ENCODE measurements around the gene WDR90. TPM values are rescaled to one million over a fixed set of nuclear protein-coding genes. Genes with fewer than 3 reads are reported as not detected.
A peak's percentile ranks its signal among the peaks of the same experiment; 100 is the strongest.
"Not testable (repeated sequence)": the region's sequence is repeated elsewhere in the genome, so short reads cannot be mapped to it uniquely, and the experiment has no call there.

The WDR90 gene
- total RNA-seq, 1 donor from 2014 or later: 17.1 TPM

- no peak for DNase-seq
Observed at GRCh38 chr16:689175-689897, 40.2 kb downstream of the WDR90 start.

GRCh38 chr16:691242-691641 lies 42.1 kb downstream of the WDR90 start:
- not testable (repeated sequence) for DNase-seq

- DNase-seq: no peak
Observed at GRCh38 chr16:692356-693108, 43.4 kb downstream of the WDR90 start.

GRCh38 chr16:693364-693763 lies 44.2 kb downstream of the WDR90 start:
- DNase-seq: no peak

- DNase-seq: no peak
Observed at GRCh38 chr16:693766-694165, 44.6 kb downstream of the WDR90 start.

GRCh38 chr16:694187-694862 lies 45.2 kb downstream of the WDR90 start:
- DNase-seq: no peak

GRCh38 chr16:694863-695354 lies 45.7 kb downstream of the WDR90 start:
- no peak for DNase-seq

- peak; percentile 52 for DNase-seq
Observed at GRCh38 chr16:695355-696089, 46.4 kb downstream of the WDR90 start.

- no peak for DNase-seq
Observed at GRCh38 chr16:698911-699671, 49.9 kb downstream of the WDR90 start.

GRCh38 chr16:700684-701584 lies 51.8 kb downstream of the WDR90 start:
- DNase-seq: peak; percentile 65

GRCh38 chr16:702341-702740 lies 53.2 kb downstream of the WDR90 start:
- no peak for DNase-seq

- no peak for DNase-seq
Observed at GRCh38 chr16:703406-703805, 54.2 kb downstream of the WDR90 start.

GRCh38 chr16:704047-704446 lies 54.9 kb downstream of the WDR90 start:
- DNase-seq: no peak

GRCh38 chr16:704552-705380 lies 55.6 kb downstream of the WDR90 start:
- no peak for DNase-seq

- DNase-seq: no peak
Observed at GRCh38 chr16:705431-706188, 56.4 kb downstream of the WDR90 start, which contains the start of gene FBXL16. TSS of gene FBXL16 (minus strand) at chr16:705801. CDS start at chr16:697405, 8,396 bp downstream.

GRCh38 chr16:706189-707061 lies 57.3 kb downstream of the WDR90 start:
- no peak for DNase-seq

- no peak for DNase-seq
Observed at GRCh38 chr16:707062-707538, 57.9 kb downstream of the WDR90 start.
